NCI-H226 (cell line): ENCODE results near the gene CCDC69.
A peak's percentile ranks its signal among the peaks of the same experiment; 100 is the strongest.

ENCODE experiments used
- DNase-seq: peaks from one replicate; pipeline ENCODE4 v3.0.0-alpha.2; 2015

Gene CCDC69

DNA sequence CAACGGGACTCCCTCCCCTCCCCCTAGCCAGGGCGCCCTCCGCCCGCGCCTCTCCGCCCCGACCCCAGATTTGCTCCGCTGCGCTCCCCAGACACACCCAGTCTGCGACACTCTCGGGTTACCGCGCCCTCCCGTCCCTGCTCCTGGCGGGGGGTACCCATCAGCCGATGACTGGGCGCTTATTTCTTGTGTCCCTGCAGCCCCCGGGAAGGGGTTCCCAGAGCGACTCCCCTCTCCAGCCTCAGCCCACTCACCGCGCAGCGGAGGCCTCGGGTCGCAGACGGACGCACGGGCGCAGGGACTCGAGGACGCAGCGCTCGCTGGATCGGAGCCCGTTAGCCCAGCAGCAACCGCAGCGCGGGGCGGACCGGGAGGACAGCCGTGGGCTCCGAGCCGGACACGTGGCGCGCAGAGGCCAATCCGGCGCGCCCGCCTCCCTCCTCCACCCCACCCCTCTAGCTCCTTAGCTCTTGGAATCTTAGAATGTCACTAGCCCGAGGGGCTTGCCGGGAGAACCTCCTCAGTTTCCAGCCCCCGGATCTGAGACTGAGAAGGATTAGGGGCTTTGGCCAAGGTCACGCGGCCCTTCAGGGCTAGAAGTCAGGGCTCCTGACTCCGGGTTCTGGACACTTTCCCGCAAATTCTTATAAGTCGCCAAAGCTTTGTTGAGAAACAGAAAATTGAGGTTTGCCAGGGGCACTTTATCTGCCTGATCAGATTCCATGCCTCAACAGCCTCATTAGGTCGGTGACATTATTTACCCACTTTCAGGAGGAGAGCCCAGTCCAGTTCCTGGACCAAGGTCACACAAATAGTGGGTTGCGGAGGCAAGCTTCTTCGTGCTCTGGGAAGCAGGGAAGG, 66.2 kb downstream of the CCDC69 start, which contains the start of gene ANXA6:
Gene ANXA6, minus strand, starts transcription at position 354 of the 861 bp plus-strand sequence. CDS start 9,878 bp downstream, outside the sequence.
- peak; percentile 71 for DNase-seq

- DNase-seq = no peak
Observed at GRCh38 chr5:151156507-151157420, 67.1 kb downstream of the CCDC69 start.

GRCh38 chr5:151155775-151156506, 68.0 kb downstream of the CCDC69 start:
- DNase-seq = peak; percentile 48

- peak; percentile 30 for DNase-seq
Observed at GRCh38 chr5:151154931-151155774, 68.7 kb downstream of the CCDC69 start.

DNA sequence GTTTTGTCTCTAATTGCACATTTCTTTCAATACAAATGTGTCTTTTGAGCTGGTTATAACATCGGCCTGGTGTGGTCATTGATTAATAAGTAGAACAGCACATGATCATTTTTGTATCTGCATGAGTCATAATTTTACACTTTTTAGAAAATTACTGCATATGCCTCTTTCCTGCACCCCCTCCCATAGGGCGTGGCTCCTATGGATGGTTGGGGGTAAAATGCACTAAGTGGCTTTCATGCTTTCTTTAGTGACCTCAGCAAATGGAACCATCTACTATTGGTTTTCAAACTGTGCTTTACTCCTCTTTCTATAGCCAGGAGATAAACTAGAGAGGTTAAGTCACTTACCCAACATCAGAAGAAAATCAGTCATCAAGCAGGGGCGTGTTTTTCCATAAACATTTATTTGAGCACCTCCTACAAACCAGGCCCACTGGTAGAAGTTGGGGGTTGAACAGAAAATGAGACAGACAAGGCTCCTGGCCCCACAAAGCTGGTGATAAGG, 70.1 kb downstream of the CCDC69 start:
- no peak for DNase-seq

GRCh38 chr5:151153300-151153699, 70.6 kb downstream of the CCDC69 start:
- no peak for DNase-seq

GRCh38 chr5:151151793-151152192, 72.1 kb downstream of the CCDC69 start:
- DNase-seq = no peak

- no peak for DNase-seq
Observed at GRCh38 chr5:151151263-151151660, 72.6 kb downstream of the CCDC69 start.

- DNase-seq = no peak
Observed at GRCh38 chr5:151150471-151151262, 73.2 kb downstream of the CCDC69 start.

DNA sequence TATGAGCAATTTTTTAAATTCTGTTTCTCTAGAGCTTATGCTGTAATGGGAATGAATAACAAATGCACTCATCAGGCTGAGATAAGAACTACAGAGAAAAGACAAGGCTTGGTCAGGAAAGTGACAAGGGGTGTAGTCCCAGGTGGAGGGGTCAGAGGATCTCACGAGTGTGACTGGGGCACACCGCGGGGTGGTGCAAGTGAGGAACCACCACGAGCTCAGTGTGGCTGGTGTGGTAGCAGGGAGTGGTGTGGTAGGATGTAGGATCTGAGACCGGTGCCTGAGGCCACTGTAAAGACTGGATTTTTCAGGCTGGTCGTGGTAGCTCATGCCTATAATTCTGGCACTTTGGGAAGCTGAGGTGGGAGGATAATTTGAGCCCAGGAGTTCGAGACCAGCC, 75.3 kb downstream of the CCDC69 start:
- DNase-seq = no peak

DNA sequence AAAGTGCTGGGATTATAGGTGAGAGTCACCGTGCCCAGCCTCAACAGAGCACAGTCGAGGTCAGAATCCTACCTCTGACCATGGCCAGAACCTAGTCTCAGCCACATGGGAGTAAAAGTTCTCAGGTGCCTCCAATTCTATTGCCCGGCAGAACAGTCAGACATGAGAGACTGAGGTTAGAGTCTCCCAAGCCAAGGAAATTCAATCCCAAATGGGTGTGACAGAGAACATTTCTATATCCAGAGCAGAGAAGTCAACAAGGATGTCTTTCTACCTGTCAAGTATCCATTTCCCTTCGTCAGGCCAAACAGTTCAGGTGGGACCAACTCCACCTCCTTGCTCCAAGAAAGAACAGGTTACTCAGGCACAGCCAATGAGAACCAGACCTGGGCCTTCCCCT, 76.9 kb downstream of the CCDC69 start:
- DNase-seq = no peak

DNA sequence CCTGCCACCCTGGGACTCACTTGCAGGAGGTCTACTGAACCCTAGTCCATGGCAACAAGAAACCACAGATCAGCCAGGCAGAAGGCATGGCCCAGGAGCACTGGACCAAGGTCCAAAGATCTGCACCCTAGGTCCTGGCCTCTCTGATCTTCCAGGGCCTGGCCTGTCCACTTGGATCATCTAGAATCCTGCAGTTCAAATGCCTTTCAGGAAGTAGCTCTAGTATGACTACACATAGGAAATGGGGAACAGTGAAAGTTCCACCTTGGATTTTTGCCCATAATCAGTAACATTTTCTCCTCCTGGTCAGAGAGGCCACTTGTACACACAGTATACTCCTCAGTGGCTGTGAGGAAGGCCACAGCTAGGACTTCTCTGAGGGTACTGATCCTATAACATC, 77.8 kb downstream of the CCDC69 start:
- DNase-seq = no peak

- DNase-seq = no peak
Observed at GRCh38 chr5:151144922-151145321, 79.0 kb downstream of the CCDC69 start.

DNA sequence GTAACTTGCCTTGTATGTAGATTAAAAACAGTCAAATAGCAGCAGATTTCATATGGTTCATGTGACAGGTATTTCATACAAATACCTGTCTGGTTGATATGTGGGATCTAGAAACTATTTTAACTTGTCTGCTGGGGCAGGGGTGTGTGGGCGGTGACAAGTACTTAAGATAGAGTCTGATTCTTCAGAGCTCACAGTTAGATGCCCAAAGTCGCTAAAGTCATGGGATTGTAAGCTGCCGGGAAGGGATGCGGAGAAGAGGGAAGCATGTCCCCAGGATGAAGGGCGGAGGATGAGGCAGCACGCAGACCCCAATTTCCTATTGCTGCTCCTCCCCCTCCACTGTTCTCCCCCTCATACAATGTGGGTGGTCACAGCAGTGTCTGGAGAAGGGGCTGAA, 79.6 kb downstream of the CCDC69 start:
- no peak for DNase-seq

DNA sequence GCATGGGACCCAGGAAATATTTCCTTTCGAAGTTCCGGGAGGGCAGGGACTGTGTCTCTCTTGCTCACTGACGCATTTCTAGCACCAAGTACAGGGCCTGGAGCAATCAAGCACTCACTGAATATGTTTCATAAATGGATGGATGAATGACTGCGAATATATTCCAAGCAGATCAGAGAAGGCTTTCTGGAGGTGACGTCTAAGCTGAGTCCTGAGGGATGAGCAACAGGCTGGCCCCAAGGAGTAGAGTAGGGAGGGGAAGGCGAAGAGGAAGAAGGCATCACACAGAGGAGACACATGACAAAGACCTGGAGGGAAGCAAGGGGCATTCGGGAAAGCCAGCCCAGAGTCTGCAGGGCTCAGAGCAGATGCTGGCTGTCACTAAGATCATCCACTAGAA, 80.2 kb downstream of the CCDC69 start:
- DNase-seq = no peak

GRCh38 chr5:151142933-151143332, 81.0 kb downstream of the CCDC69 start:
- no peak for DNase-seq

- DNase-seq = no peak
Observed at GRCh38 chr5:151141535-151141934, 82.4 kb downstream of the CCDC69 start.

GRCh38 chr5:151140686-151141459, 83.0 kb downstream of the CCDC69 start:
- DNase-seq = no peak

DNA sequence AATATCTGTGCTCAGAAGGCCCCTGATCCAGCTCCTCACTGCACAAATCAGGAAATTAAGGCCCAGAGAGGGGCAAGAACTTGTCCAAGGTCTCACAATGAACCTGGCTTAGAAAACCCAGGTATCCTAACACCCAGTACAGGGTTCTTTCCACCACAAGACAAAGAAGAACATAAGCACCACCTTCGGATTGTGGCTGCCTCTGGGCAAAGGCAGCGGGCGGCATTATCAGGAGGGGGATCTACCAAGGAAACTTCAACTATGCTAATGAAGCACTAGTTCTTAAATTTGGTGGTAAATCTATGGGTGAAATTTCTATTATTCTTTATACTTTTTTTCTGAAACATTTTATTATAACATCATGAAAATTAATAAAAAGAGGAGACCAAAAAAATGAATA, 84.2 kb downstream of the CCDC69 start:
- no peak for DNase-seq

DNA sequence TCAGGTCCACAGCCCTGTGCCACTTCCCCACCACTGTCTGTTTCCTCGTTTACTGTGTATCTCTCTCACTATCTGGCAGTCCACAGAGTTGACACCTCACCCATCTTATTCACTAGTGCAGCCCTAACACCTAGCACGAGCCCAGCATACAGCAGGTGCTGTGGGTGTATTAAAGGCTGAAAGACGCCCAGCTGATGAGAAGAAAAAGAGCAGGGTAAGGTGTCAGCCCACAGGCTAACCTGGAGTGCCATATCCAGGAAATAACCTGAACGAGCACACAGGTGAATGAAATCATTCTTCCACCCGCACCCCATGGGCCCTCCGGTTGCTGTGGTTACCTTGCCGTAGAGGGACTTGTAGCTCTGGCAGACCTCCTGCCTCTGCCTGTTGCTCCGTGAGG, 84.9 kb downstream of the CCDC69 start:
- DNase-seq = no peak
